Osteoblast (primary cell): ENCODE measurements around the gene HFE. TPM values are rescaled to one million over a fixed set of nuclear protein-coding genes. Genes with fewer than 3 reads are reported as not detected.
A peak's percentile ranks its signal among the peaks of the same experiment; 100 is the strongest.

ENCODE experiments used
- DNase-seq: peaks from one replicate; pipeline ENCODE4 v3.0.0; 2011; ENCODE audit warnings: low spot score, mixed read lengths; ENCODE audit not compliant: insufficient read length; ENCODE audit errors: missing footprints
- H2AFZ ChIP-seq: 2 replicates; pipeline ENCODE4 v1.6.0; 2011; ENCODE audit warnings: mild to moderate bottlenecking, low read length
- H3K27ac ChIP-seq: 2 replicates; pipeline ENCODE4 v1.5.1; 2011; ENCODE audit warnings: mild to moderate bottlenecking, low read depth, low read length, moderate library complexity
- H3K27me3 ChIP-seq: 2 replicates; pipeline ENCODE4 v1.6.0; 2012; ENCODE audit warnings: mild to moderate bottlenecking, control low read depth, inconsistent platforms, low read length, moderate library complexity; ENCODE audit not compliant: insufficient read depth
- H3K36me3 ChIP-seq: 2 replicates; pipeline ENCODE4 v1.5.1; 2011; ENCODE audit warnings: mild to moderate bottlenecking, low read length, control low read depth, moderate library complexity; ENCODE audit not compliant: insufficient read depth
- H3K4me1 ChIP-seq: 2 replicates; pipeline ENCODE4 v1.5.1; 2011; ENCODE audit warnings: mild to moderate bottlenecking, low read length, control low read depth, moderate library complexity; ENCODE audit not compliant: insufficient read depth
- H3K4me2 ChIP-seq: 2 replicates; pipeline ENCODE4 v1.6.0; 2011; ENCODE audit warnings: mild to moderate bottlenecking, low read length; ENCODE audit not compliant: insufficient read depth
- H3K4me3 ChIP-seq: fragments of 200-600 bp; sonication (generic); 3 replicates; pipeline ENCODE4 v1.5.1; 2012; ENCODE audit warnings: mild to moderate bottlenecking, low read length, inconsistent platforms; ENCODE audit not compliant: insufficient read depth
- H3K79me2 ChIP-seq: 2 replicates; pipeline ENCODE4 v1.6.0; 2012; ENCODE audit warnings: mild to moderate bottlenecking, low read length, control low read depth, inconsistent platforms; ENCODE audit not compliant: insufficient read depth
- H3K9me3 ChIP-seq: 2 replicates; pipeline ENCODE4 v1.5.1; 2011; ENCODE audit warnings: low read depth, low read length, control low read depth
- H4K20me1 ChIP-seq: 2 replicates; pipeline ENCODE4 v1.6.0; 2012; ENCODE audit warnings: mild to moderate bottlenecking, low read length, control low read depth; ENCODE audit not compliant: insufficient read depth
- CTCF ChIP-seq: IDR thresholded peaks from 2 replicates; pipeline ENCODE4 v1.5.1; 2011; ENCODE audit warnings: mild to moderate bottlenecking, low read depth, low read length, moderate library complexity; ENCODE audit errors: extremely low read depth
- total RNA-seq: library from RNA; depleted of rRNA; stranded (reverse); fragments of >200 nt; gene quantifications from 2 replicates; pipeline ENCODE4 v1.2.3, GENCODE V29; 2012

The HFE gene
- total RNA-seq, 1 donor, result 14.1 TPM

DNA sequence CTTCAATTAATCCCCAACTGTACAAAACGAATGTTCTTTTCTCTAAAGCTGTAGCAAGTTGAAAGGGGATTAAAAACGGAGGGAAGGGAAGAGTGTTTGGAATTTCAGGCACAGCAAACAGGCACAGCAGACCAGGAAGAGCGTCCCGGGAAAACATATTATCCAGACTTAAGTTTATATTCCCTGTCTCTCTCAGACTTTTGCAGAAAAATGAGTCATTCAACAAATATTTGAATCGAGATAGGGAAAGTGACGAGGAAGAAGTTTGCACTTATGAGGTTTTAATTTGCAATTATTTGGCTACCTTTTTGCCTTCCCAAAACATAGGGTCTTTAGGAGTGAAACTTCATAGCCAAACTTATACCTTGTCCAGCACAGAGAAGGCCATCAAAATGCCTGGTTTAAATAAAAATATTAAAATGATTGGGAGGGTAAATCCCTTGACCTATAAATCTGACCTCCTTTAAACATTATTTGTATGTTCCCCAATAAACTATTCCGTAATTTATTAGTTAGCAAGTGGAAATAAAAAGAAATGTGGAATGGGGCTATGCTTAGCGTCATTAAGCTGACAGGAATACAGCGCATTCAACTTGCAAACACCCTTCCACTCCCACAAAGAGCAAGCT, 16.0 kb downstream of the HFE start:
- Histone ChIP-seq H3K4me1 (peaks cover 12% of the 10 kb centered on the region), H3K79me2 (no peaks in the 10 kb centered on the region), H3K4me2 (peak overlapping the region; percentile 94), H3K27me3 (no peaks in the 10 kb centered on the region), H3K36me3 (no peaks in the 10 kb centered on the region), H3K9me3 (no peaks in the 10 kb centered on the region), H4K20me1 (no peaks in the 10 kb centered on the region), H2AFZ (peak overlapping the region; percentile 98), H3K4me3 (peak overlapping the region; percentile 71), H3K27ac (peak overlapping the region; percentile 96)
- peak; percentile 66 for DNase-seq
- no peak for TF ChIP-seq CTCF

DNA sequence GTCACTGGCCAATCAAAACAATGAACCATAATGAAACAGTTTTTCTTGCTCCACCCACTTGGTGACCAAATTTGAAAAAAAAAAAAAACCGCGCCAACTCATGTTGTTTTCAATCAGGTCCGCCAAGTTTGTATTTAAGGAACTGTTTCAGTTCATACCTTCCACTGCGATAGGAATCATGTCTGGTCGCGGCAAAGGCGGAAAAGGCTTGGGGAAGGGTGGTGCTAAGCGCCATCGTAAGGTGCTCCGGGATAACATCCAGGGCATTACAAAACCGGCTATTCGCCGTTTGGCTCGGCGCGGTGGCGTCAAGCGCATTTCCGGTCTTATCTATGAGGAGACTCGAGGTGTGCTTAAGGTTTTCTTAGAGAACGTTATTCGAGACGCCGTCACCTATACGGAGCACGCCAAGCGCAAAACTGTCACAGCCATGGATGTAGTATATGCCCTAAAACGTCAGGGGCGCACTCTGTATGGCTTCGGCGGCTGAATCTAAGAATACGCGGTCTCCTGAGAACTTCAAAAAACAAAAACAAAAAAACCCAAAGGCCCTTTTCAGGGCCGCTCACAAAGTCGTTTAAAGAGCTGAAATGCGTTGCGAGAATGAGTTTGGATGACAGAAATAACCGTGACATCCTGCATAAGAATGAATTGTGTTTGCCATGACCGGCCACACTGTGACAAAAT, 16.7 kb downstream of the HFE start:
- Histone ChIP-seq H3K79me2 (no peaks in the 10 kb centered on the region), H3K9me3 (no peaks in the 10 kb centered on the region), H3K27me3 (no peaks in the 10 kb centered on the region), H3K4me2 (peak overlapping the region; percentile 94), H3K4me1 (peaks cover 12% of the 10 kb centered on the region), H2AFZ (peak overlapping the region; percentile 58), H4K20me1 (no peaks in the 10 kb centered on the region), H3K27ac (peak overlapping the region; percentile 96), H3K4me3 (peak overlapping the region; percentile 71), H3K36me3 (no peaks in the 10 kb centered on the region)
- TF ChIP-seq CTCF, result peak; percentile 53
- peak; percentile 83 for DNase-seq

DNA sequence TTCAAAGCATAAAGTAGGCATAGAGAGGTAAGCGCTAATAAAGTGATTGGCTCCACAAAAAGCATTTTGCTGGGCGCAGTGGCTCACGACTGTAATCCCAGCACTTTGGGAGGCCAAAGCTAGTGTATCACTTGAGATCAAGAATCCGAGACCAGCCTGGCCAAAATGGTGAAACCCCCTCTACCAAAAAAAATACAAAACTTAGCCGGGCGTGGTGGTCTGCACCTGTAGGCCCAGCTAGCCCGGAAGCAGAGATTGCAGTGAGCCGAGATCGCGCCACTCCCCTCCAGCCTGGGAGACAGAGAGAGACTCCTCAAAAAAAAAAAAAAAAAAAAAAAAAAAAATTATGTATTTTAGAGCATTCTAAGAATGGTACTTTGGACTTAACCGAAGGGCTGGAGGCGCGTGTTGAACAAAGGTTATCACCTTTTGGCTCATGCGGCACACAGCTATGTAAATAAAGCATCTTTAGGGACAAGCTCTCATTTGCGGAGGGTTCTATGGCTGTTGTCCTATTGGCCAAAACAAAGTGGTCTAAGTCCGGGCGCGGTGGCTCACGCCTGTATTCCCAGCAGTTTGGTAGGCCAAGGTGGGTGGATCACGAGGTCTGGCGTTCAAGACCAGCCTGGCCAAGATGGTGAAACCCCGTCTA, 17.4 kb downstream of the HFE start:
- H3K4me2 ChIP-seq, result peak overlapping the region; percentile 94
- no peaks in the 10 kb centered on the region for H3K9me3 ChIP-seq
- peak overlapping the region; percentile 96 for H3K27ac ChIP-seq
- peak overlapping the region; percentile 71 for H3K4me3 ChIP-seq
- H3K36me3 ChIP-seq, result no peaks in the 10 kb centered on the region
- H3K79me2 ChIP-seq, result no peaks in the 10 kb centered on the region
- no peak for TF ChIP-seq CTCF
- H2AFZ ChIP-seq, result peak overlapping the region; percentile 58
- no peaks in the 10 kb centered on the region for H3K27me3 ChIP-seq
- H4K20me1 ChIP-seq, result no peaks in the 10 kb centered on the region
- no peak for DNase-seq
- peaks cover 12% of the 10 kb centered on the region for H3K4me1 ChIP-seq

GRCh38 chr6:26105109-26105730, 18.0 kb downstream of the HFE start:
- peak overlapping the region; percentile 35 for H2AFZ ChIP-seq
- no peaks in the 10 kb centered on the region for H3K79me2 ChIP-seq
- H4K20me1 ChIP-seq, result no peaks in the 10 kb centered on the region
- TF ChIP-seq CTCF, result no peak
- no peaks in the 10 kb centered on the region for H3K27me3 ChIP-seq
- H3K4me2 ChIP-seq, result no peak overlapping the region
- no peak overlapping the region for H3K4me3 ChIP-seq
- H3K27ac ChIP-seq, result no peak overlapping the region
- H3K9me3 ChIP-seq, result no peaks in the 10 kb centered on the region
- peaks cover 12% of the 10 kb centered on the region for H3K4me1 ChIP-seq
- no peaks in the 10 kb centered on the region for H3K36me3 ChIP-seq
- no peak for DNase-seq
